Measurements from ENCODE around the gene ACVR1. TPM values are rescaled to one million over a fixed set of nuclear protein-coding genes. Genes with fewer than 3 reads are reported as not detected.

ACVR1 gene
- total and polyA plus RNA-seq, 9 of the 15 experiments (the other 6 are each of a cell fraction or from before 2014, with no cell fraction given) = 3.8 to 14.3 (median 6.9) TPM

DNA sequence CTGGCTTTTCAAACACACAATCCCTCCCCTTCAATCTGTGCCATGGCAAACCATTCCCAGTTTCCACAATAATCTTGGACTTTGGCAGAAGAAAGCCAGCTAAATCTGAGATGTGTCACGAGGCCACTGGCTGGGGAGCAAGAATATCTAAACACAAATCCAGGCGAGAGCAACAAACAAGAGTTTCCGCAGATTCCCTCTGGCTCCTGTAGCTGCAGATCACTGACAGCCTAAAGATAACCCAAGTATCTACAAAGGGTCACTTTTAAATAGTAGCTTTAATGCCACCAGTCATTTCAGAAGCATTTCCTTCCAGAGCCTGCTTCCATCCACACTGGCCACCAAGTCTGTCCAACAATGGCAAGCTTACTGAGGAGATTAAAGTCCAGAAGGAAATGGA is 86.9 kb downstream of the ACVR1 start:
- Histone ChIP-seq H3K9ac (ENCODE audit: insufficient read depth in 1 of 2, low read depth in 2 of 2, low read length in 2 of 2) (no peak overlapping the region), H4K20me1 (replicated peaks; ENCODE audit: control insufficient read depth, insufficient read depth, low read length) (no peaks in the 10 kb centered on the region), H3K9me3 (replicated peaks; ENCODE audit: control insufficient read depth, insufficient read depth, low read depth, low read length) (no peaks in the 10 kb centered on the region; the same call in 1 of the 2 replicates), H3K27me3 (ENCODE audit: control insufficient read depth in 2 of 2, insufficient read depth in 2 of 2, low read length in 2 of 2) (no peaks in the 10 kb centered on the region), H3K9me1 (ENCODE audit: control insufficient read depth, insufficient read depth, low read length) (no peaks in the 10 kb centered on the region), H3K4me2 (ENCODE audit: insufficient read depth, low read length) (no peak overlapping the region), H3K27ac (ENCODE audit: extremely low read depth, low read depth, low read length) (no peak overlapping the region), H3K79me2 (ENCODE audit: control insufficient read depth, insufficient read depth, low read length) (peaks cover 3% of the 10 kb centered on the region; the same call in 1 of the 3 replicates), H3K4me1 (replicated peaks in 1 of 2; ENCODE audit: control insufficient read depth in 2 of 2, insufficient read depth in 2 of 2, low read length in 2 of 2) (peaks cover 22 to 75% of the 10 kb centered on the region in 2 experiments), H3K4me3 (no peak overlapping the region), H3K36me3 (ENCODE audit: control insufficient read depth, insufficient read depth, low read length) (peaks cover 14% of the 10 kb centered on the region; the same call in 2 of the 3 replicates), H2AFZ (ENCODE audit: low read depth, low read length) (no peak overlapping the region)
- ChIA-PET POLR2A (interaction anchor here (0.7 to 1.3 kb wide), 3 partner anchors 9 to 62 kb away, joined by 3 to 4 read pairs (median 3); no protein-coding TSS in a partner anchor), CTCF (ENCODE audit: low intra/inter-chr PET ratio) (no interaction called here)
- TF ChIP-seq NCOA1 (IDR thresholded peaks at IDR 0.05; ENCODE audit: low read depth) (no peak), ZNF184 (CRISPR knock-in tag; IDR thresholded peaks at IDR 0.05) (no peak), NFYB (IDR thresholded peaks at IDR 0.05; ENCODE audit: extremely low read depth, insufficient read length) (no peak), KLF13 (tag; IDR thresholded peaks at IDR 0.05; ENCODE audit: borderline replicate concordance, low read depth) (no peak), FOSL1 (tag; conservative IDR thresholded peaks at IDR 0.05) (0 out of 2 replicates have a peak, but pooled peaks have one; percentile 23)
- in situ Hi-C loops (cut with MboI) = no loop called here
- ATAC-seq = no peak
- no TSS peak for BruUV-seq (replicated peaks)
- FAIRE-seq = no peak
- peak in 1 of 4 experiments; percentile 11 for DNase-seq (ENCODE audit: extremely low read depth in 1 of 4, low spot score in 3 of 4)
- WGBS (ENCODE audit: insufficient coverage, low coverage, missing lambda C conversion rate) = 39% methylated on average over 3 of the region's 3 CpGs
- intact Hi-C loops (cut with micrococcal nuclease) = no loop called here

DNA sequence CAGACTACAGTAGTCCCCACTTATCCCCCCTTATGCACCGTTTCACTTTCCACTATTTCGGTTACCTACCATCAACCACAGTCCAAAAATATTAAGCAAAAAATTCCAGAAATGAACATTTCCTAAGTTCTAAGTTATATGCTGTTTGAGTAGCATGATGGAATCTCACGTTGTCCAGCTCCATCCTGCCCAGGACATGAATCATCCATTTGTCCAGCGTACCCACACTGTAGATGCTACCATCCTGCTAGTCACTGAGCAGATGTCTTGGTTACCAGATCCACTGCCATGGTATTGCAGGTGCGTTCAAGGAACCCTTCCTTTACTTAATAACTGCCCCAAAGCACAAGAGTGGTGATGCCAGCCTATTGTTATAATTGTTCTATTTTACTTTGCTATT is 87.9 kb downstream of the ACVR1 start:
- in situ Hi-C loops (cut with MboI) (no loop called here), intact Hi-C loops (cut with micrococcal nuclease) (no loop called here)
- CTCF ChIA-PET (ENCODE audit: low intra/inter-chr PET ratio) = no interaction called here
- ATAC-seq (no peak), DNase-seq (ENCODE audit: extremely low read depth in 1 of 4, low spot score in 3 of 4) (no peak), FAIRE-seq (no peak)
- Histone ChIP-seq H3K79me2 (ENCODE audit: control insufficient read depth, insufficient read depth, low read length) (peaks cover 3% of the 10 kb centered on the region; the same call in 1 of the 3 replicates), H3K9me1 (ENCODE audit: control insufficient read depth, insufficient read depth, low read length) (no peaks in the 10 kb centered on the region), H3K9me3 (replicated peaks; ENCODE audit: control insufficient read depth, insufficient read depth, low read depth, low read length) (no peaks in the 10 kb centered on the region; the same call in 1 of the 2 replicates), H3K4me3 (no peak overlapping the region), H2AFZ (ENCODE audit: low read depth, low read length) (no peak overlapping the region), H4K20me1 (replicated peaks; ENCODE audit: control insufficient read depth, insufficient read depth, low read length) (no peaks in the 10 kb centered on the region), H3K4me2 (ENCODE audit: insufficient read depth, low read length) (no peak overlapping the region), H3K9ac (ENCODE audit: insufficient read depth in 1 of 2, low read depth in 2 of 2, low read length in 2 of 2) (peak overlapping the region; percentile 47 to 69; a peak in 2 of 4 replicates), H3K27ac (ENCODE audit: extremely low read depth, low read depth, low read length) (no peak overlapping the region; the same call in 2 of the 3 replicates), H3K4me1 (replicated peaks in 1 of 2; ENCODE audit: control insufficient read depth in 2 of 2, insufficient read depth in 2 of 2, low read length in 2 of 2) (peaks cover 22 to 76% of the 10 kb centered on the region in 2 experiments), H3K36me3 (ENCODE audit: control insufficient read depth, insufficient read depth, low read length) (peaks cover 14% of the 10 kb centered on the region; the same call in 2 of the 3 replicates), H3K27me3 (ENCODE audit: control insufficient read depth in 2 of 2, insufficient read depth in 2 of 2, low read length in 2 of 2) (no peaks in the 10 kb centered on the region)
- no TSS peak for BruUV-seq (replicated peaks)
- 84% methylated on average over 5 of the region's 5 CpGs for WGBS (ENCODE audit: insufficient coverage, low coverage, missing lambda C conversion rate)
- POLR2A ChIA-PET = interaction anchor here (0.9 to 2.1 kb wide), 4 partner anchors 18 to 114 kb away, joined by 3 to 5 read pairs (median 4); no protein-coding TSS in a partner anchor
- TF ChIP-seq SNIP1 (IDR thresholded peaks at IDR 0.05; ENCODE audit: low read depth) (no peak), ZNF707 (CRISPR knock-in tag; conservative IDR thresholded peaks at IDR 0.05) (no peak), ZNF324 (CRISPR knock-in tag; IDR thresholded peaks at IDR 0.05) (no peak), MTA1 (IDR thresholded peaks at IDR 0.05; ENCODE audit: borderline replicate concordance) (no peak), BRD4 (IDR thresholded peaks at IDR 0.05) (no peak), HDAC2 (IDR thresholded peaks at IDR 0.05) (no peak)
- TF ChIP-seq, protein P1, sequence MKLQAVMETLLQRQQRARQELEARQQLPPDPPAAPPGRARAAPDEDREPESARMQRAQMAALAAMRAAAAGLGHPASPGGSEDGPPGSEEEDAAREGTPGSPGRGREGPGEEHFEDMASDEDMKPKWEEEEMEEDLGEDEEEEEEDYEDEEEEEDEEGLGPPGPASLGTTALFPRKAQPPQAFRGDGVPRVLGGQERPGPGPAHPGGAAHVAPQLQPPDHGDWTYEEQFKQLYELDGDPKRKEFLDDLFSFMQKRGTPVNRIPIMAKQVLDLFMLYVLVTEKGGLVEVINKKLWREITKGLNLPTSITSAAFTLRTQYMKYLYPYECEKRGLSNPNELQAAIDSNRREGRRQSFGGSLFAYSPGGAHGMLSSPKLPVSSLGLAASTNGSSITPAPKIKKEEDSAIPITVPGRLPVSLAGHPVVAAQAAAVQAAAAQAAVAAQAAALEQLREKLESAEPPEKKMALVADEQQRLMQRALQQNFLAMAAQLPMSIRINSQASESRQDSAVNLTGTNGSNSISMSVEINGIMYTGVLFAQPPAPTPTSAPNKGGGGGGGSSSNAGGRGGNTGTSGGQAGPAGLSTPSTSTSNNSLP (IDR thresholded peaks at IDR 0.05; ENCODE audit: borderline replicate concordance, low read depth, low read length) = no peak
- TF ChIP-seq, protein P2, sequence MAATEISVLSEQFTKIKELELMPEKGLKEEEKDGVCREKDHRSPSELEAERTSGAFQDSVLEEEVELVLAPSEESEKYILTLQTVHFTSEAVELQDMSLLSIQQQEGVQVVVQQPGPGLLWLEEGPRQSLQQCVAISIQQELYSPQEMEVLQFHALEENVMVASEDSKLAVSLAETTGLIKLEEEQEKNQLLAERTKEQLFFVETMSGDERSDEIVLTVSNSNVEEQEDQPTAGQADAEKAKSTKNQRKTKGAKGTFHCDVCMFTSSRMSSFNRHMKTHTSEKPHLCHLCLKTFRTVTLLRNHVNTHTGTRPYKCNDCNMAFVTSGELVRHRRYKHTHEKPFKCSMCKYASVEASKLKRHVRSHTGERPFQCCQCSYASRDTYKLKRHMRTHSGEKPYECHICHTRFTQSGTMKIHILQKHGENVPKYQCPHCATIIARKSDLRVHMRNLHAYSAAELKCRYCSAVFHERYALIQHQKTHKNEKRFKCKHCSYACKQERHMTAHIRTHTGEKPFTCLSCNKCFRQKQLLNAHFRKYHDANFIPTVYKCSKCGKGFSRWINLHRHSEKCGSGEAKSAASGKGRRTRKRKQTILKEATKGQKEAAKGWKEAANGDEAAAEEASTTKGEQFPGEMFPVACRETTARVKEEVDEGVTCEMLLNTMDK (IDR thresholded peaks at IDR 0.05; ENCODE audit: borderline replicate concordance, insufficient read depth, low read depth, low read length, poor library complexity, severe bottlenecking) = no peak

Measured in K562 (cell line).